Activated CD4-positive, CD25-positive, alpha-beta regulatory T cell (primary cell): Measurements from ENCODE around the gene HMHB1.
"Not testable (repeated sequence)": the region's sequence is repeated elsewhere in the genome, so short reads cannot be mapped to it uniquely, and the experiment has no call there.

Source experiments
- DNase-seq, 4 experiments: peaks; one replicate each; lab custom pipeline; 2025; lab: John Stamatoyannopoulos, UW

HMHB1 gene

GRCh38 chr5:143801252-143801939 lies 10.6 kb upstream of the HMHB1 start:
- no peak for DNase-seq

GRCh38 chr5:143805861-143806260 lies 6.1 kb upstream of the HMHB1 start:
- DNase-seq, result no peak

GRCh38 chr5:143806579-143806978 lies 5.4 kb upstream of the HMHB1 start:
- no peak for DNase-seq

- DNase-seq, result no peak
These were observed 4.6 kb upstream of the HMHB1 start for GRCh38 chr5:143807401-143807800.

- DNase-seq, result not testable (repeated sequence)
These were observed 4.4 kb downstream of the HMHB1 start for GRCh38 chr5:143816370-143816769.

- no peak for DNase-seq
These were observed 7.8 kb downstream of the HMHB1 start for GRCh38 chr5:143819716-143820115.

GRCh38 chr5:143820451-143820850 lies 8.5 kb downstream of the HMHB1 start:
- DNase-seq, result no peak

GRCh38 chr5:143824851-143825720 lies 13.1 kb downstream of the HMHB1 start:
- peak; percentile 63 to 79 (median 72) for DNase-seq

- DNase-seq, result peak in 1 of 4 experiments; percentile 3
These were observed 15.0 kb downstream of the HMHB1 start for GRCh38 chr5:143826951-143827444.

GRCh38 chr5:143828710-143829109 lies 16.7 kb downstream of the HMHB1 start:
- no peak for DNase-seq

GRCh38 chr5:143833177-143833576 lies 21.2 kb downstream of the HMHB1 start:
- DNase-seq, result no peak

- no peak for DNase-seq
These were observed 23.3 kb downstream of the HMHB1 start for GRCh38 chr5:143835251-143835650.

- DNase-seq, result no peak
These were observed 24.3 kb downstream of the HMHB1 start for GRCh38 chr5:143836161-143836725.

- no peak for DNase-seq
These were observed 25.4 kb downstream of the HMHB1 start for GRCh38 chr5:143837306-143837848.

- no peak for DNase-seq
These were observed 29.5 kb downstream of the HMHB1 start for GRCh38 chr5:143841446-143841845.

GRCh38 chr5:143842920-143843319 lies 31.0 kb downstream of the HMHB1 start:
- no peak for DNase-seq

GRCh38 chr5:143843461-143843860 lies 31.5 kb downstream of the HMHB1 start:
- DNase-seq, result no peak

- DNase-seq, result no peak
These were observed 38.2 kb downstream of the HMHB1 start for GRCh38 chr5:143850050-143850683.

- DNase-seq, result no peak
These were observed 39.4 kb downstream of the HMHB1 start for GRCh38 chr5:143851383-143851782.

GRCh38 chr5:143860211-143860610 lies 48.2 kb downstream of the HMHB1 start:
- DNase-seq, result no peak

- DNase-seq, result no peak
These were observed 50.3 kb downstream of the HMHB1 start for GRCh38 chr5:143862271-143862670.

- no peak for DNase-seq
These were observed 53.6 kb downstream of the HMHB1 start for GRCh38 chr5:143865426-143866025.
